HEK293 (cell line): ENCODE data around the gene CYS1.

Source experiments
- CTCF ChIA-PET: fragments of 350-600 bp; formaldehyde crosslinking; extraction: SDS; loops from one replicate; lab custom pipeline; 2021; ENCODE audit warnings: antibody characterized with exemption; lab: Yijun Ruan, JAX
- POLR2A ChIA-PET: fragments of 300-600 bp; formaldehyde crosslinking; extraction: SDS; loops from one replicate; lab custom pipeline; 2020; ENCODE audit warnings: antibody characterized with exemption, inconsistent platforms; lab: Yijun Ruan, JAX
- H3K27ac ChIP-seq: fragments of 200-500 bp; sonication (Bioruptor generic); 2 replicates; pipeline ENCODE4 v1.5.1; 2014; ENCODE audit warnings: low read depth, low read length, control low read depth, inconsistent platforms; ENCODE audit errors: extremely low read depth
- H3K36me3 ChIP-seq, 2 experiments: fragments of 200-500 bp in 1 of 2; sonication (Bioruptor generic) in 1 of 2; 1 replicate in 1 of 2; 2 replicates in 1 of 2; pipeline ENCODE4 v1.5.1; 2014 to 2017; ENCODE audit warnings: inconsistent platforms in 2 of 2, low read length in 2 of 2; ENCODE audit not compliant: control insufficient read depth in 2 of 2, insufficient read depth in 1 of 2
- H3K4me1 ChIP-seq: fragments of 200-500 bp; sonication (Bioruptor generic); 2 replicates; pipeline ENCODE4 v1.5.1; 2014; ENCODE audit warnings: mild to moderate bottlenecking, low read length, inconsistent platforms; ENCODE audit not compliant: control insufficient read depth, insufficient read depth
- H3K4me3 ChIP-seq: 2 replicates; pipeline ENCODE4 v1.5.1; 2011; ENCODE audit warnings: low read depth, mild to moderate bottlenecking, control low read depth, low read length, moderate library complexity
- H3K9me3 ChIP-seq: fragments of 200-500 bp; sonication (Bioruptor generic); 2 replicates; pipeline ENCODE4 v1.5.1; 2014; ENCODE audit warnings: low read depth, low read length, inconsistent platforms; ENCODE audit not compliant: control insufficient read depth, insufficient read depth
- BCL11A ChIP-seq: fragments of 450-650 bp; formaldehyde crosslinking; IDR thresholded peaks from 2 replicates; pipeline ENCODE4 v1.5.1; 2016; ENCODE audit warnings: low read depth, missing biosample characterization, missing genetic modification characterization
- IKZF3 ChIP-seq: fragments of 450-650 bp; IDR thresholded peaks from 2 replicates; pipeline ENCODE4 v1.5.0; 2018; ENCODE audit warnings: missing biosample characterization, mild to moderate bottlenecking, missing genetic modification characterization, moderate library complexity
- KLF9 ChIP-seq: fragments of 450-650 bp; formaldehyde crosslinking; IDR thresholded peaks from 2 replicates; pipeline ENCODE4 v1.5.1; 2016; ENCODE audit warnings: missing biosample characterization, missing genetic modification characterization, low read depth
- PRDM1 ChIP-seq: fragments of 450-650 bp; formaldehyde crosslinking; IDR thresholded peaks from 2 replicates; pipeline ENCODE4; 2016; ENCODE audit warnings: missing biosample characterization, missing genetic modification characterization
- SP2 ChIP-seq: fragments of 450-650 bp; formaldehyde crosslinking; IDR thresholded peaks from 2 replicates; pipeline ENCODE4 v1.5.1; 2016; ENCODE audit warnings: missing biosample characterization, missing genetic modification characterization
- SP3 ChIP-seq: fragments of 450-650 bp; formaldehyde crosslinking; IDR thresholded peaks from 2 replicates; pipeline ENCODE4 v1.5.1; 2016; ENCODE audit warnings: missing biosample characterization, missing genetic modification characterization
- ZBTB8A ChIP-seq: fragments of 450-650 bp; formaldehyde crosslinking; IDR thresholded peaks from 2 replicates; pipeline ENCODE4 v1.5.1; 2016; ENCODE audit warnings: missing biosample characterization, missing genetic modification characterization
- ZFP37 ChIP-seq: fragments of 450-650 bp; formaldehyde crosslinking; IDR thresholded peaks from 2 replicates; pipeline ENCODE4 v1.5.1; 2016; ENCODE audit warnings: missing biosample characterization, missing genetic modification characterization
- ZFP69B ChIP-seq: fragments of 450-650 bp; formaldehyde crosslinking; IDR thresholded peaks from 2 replicates; pipeline ENCODE4 v1.5.1; 2016; ENCODE audit warnings: missing biosample characterization, missing genetic modification characterization
- ZNF133 ChIP-seq: fragments of 450-650 bp; formaldehyde crosslinking; IDR thresholded peaks from 2 replicates; pipeline ENCODE4 v1.5.1; 2016; ENCODE audit warnings: missing biosample characterization, missing genetic modification characterization
- ZNF157 ChIP-seq: fragments of 450-650 bp; formaldehyde crosslinking; IDR thresholded peaks from 2 replicates; pipeline ENCODE4 v1.5.1; 2016; ENCODE audit warnings: missing biosample characterization, missing genetic modification characterization
- ZNF214 ChIP-seq: fragments of 450-650 bp; formaldehyde crosslinking; IDR thresholded peaks from 2 replicates; pipeline ENCODE4 v1.5.1; 2017; ENCODE audit warnings: missing biosample characterization, mild to moderate bottlenecking, missing genetic modification characterization, borderline replicate concordance
- ZNF23 ChIP-seq: fragments of 450-650 bp; formaldehyde crosslinking; IDR thresholded peaks from 2 replicates; pipeline ENCODE4 v1.5.1; 2016; ENCODE audit warnings: missing biosample characterization, missing genetic modification characterization, borderline replicate concordance
- ZNF549 ChIP-seq: fragments of 450-650 bp; IDR thresholded peaks from 2 replicates; pipeline ENCODE4 v1.5.1; 2018; ENCODE audit warnings: missing biosample characterization, missing genetic modification characterization, mild to moderate bottlenecking, inconsistent platforms, moderate library complexity
- ZNF561 ChIP-seq: fragments of 450-650 bp; IDR thresholded peaks from 2 replicates; pipeline ENCODE4 v1.5.1; 2018; ENCODE audit warnings: missing biosample characterization, missing genetic modification characterization, borderline replicate concordance
- ZNF639 ChIP-seq: fragments of 450-650 bp; formaldehyde crosslinking; IDR thresholded peaks from 2 replicates; pipeline ENCODE4 v1.5.1; 2016; ENCODE audit warnings: missing biosample characterization, missing genetic modification characterization
- ZNF76 ChIP-seq: fragments of 450-650 bp; formaldehyde crosslinking; IDR thresholded peaks from 2 replicates; pipeline ENCODE4; 2016; ENCODE audit warnings: low read depth, missing biosample characterization, missing genetic modification characterization, borderline replicate concordance
- ZNF843 ChIP-seq: fragments of 450-650 bp; formaldehyde crosslinking; IDR thresholded peaks from 2 replicates; pipeline ENCODE4 v1.5.1; 2016; ENCODE audit warnings: missing biosample characterization, missing genetic modification characterization
- ZSCAN4 ChIP-seq: fragments of 450-650 bp; formaldehyde crosslinking; IDR thresholded peaks from 2 replicates; pipeline ENCODE4 v1.5.1; 2017; ENCODE audit warnings: missing biosample characterization, missing genetic modification characterization
- TF ChIP-seq, protein P1 (sequence below): fragments of 450-650 bp; formaldehyde crosslinking; IDR thresholded peaks from 2 replicates; pipeline ENCODE4 v1.5.1; 2016; ENCODE audit warnings: missing biosample characterization, missing genetic modification characterization
- TF ChIP-seq, protein P2 (sequence below): fragments of 450-650 bp; formaldehyde crosslinking; IDR thresholded peaks from 2 replicates; pipeline ENCODE4 v1.5.1; 2016; ENCODE audit warnings: missing biosample characterization, missing genetic modification characterization, borderline replicate concordance

The CYS1 gene

GRCh38 chr2:10053351-10053750 lies 26.9 kb downstream of the CYS1 start:
- Histone ChIP-seq H3K4me1 (no peaks in the 10 kb centered on the region; the same call in 1 of the 2 replicates), H3K36me3 (peaks cover 0 to 43% of the 10 kb centered on the region in 2 experiments; a peak in 2 of 3 replicates), H3K9me3 (no peaks in the 10 kb centered on the region)
- CTCF ChIA-PET, result interaction anchor here (1.0 to 1.1 kb wide), 2 partner anchors 19 to 239 kb away, joined by 3 to 5 read pairs; no protein-coding TSS in a partner anchor
- TF ChIP-seq ZBTB8A, result no peak
- no peak for TF ChIP-seq ZNF23 (tag by site-specific recombination)
- no peak for TF ChIP-seq PRDM1 (tag by site-specific recombination)
- TF ChIP-seq IKZF3 (tag by site-specific recombination), result no peak
- TF ChIP-seq ZNF214, result no peak
- no peak for TF ChIP-seq ZNF133
- no peak for TF ChIP-seq ZFP37 (tag by site-specific recombination)
- TF ChIP-seq ZNF843 (tag by site-specific recombination), result no peak
- no peak for TF ChIP-seq ZNF561 (tag by site-specific recombination)
- no peak for TF ChIP-seq ZNF639 (tag by site-specific recombination)
- TF ChIP-seq KLF9, result no peak
- TF ChIP-seq, protein P1, sequence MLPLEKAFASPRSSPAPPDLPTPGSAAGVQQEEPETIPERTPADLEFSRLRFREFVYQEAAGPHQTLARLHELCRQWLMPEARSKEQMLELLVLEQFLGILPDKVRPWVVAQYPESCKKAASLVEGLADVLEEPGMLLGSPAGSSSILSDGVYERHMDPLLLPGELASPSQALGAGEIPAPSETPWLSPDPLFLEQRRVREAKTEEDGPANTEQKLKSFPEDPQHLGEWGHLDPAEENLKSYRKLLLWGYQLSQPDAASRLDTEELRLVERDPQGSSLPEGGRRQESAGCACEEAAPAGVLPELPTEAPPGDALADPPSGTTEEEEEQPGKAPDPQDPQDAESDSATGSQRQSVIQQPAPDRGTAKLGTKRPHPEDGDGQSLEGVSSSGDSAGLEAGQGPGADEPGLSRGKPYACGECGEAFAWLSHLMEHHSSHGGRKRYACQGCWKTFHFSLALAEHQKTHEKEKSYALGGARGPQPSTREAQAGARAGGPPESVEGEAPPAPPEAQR, result no peak
- TF ChIP-seq, all 188 proteins: peak for 0
- no peak overlapping the region for H3K27ac ChIP-seq
- POLR2A ChIA-PET, result no interaction called here
- H3K4me3 ChIP-seq, result no peak overlapping the region

DNA sequence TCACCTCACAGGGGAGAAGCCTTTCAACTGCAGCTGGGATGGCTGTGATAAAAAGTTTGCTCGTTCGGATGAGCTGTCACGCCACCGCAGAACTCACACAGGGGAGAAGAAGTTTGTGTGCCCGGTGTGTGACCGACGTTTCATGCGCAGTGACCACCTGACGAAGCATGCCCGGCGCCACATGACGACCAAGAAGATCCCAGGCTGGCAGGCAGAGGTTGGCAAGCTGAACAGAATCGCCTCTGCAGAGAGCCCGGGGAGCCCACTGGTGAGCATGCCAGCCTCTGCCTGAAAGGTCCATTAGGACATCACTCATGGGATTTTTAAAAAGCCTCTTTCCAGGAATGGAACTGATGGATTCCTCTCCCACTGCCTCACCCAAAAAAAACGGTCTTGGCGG lies 28.0 kb downstream of the CYS1 start:
- POLR2A ChIA-PET, result no interaction called here
- H3K36me3 ChIP-seq, result peaks cover 0 to 54% of the 10 kb centered on the region in 2 experiments; a peak in 2 of 3 replicates

More for the DNA sequence above, 28.0 kb downstream of the CYS1 start:
- Histone ChIP-seq H3K4me1 (no peaks in the 10 kb centered on the region), H3K9me3 (no peaks in the 10 kb centered on the region), H3K27ac (no peak overlapping the region), H3K4me3 (no peak overlapping the region)
- no peak for TF ChIP-seq ZFP69B
- no peak for TF ChIP-seq ZSCAN4 (tag by site-specific recombination)
- no peak for TF ChIP-seq SP2 (tag by site-specific recombination)
- TF ChIP-seq BCL11A (tag by site-specific recombination), result no peak
- TF ChIP-seq, protein P2, sequence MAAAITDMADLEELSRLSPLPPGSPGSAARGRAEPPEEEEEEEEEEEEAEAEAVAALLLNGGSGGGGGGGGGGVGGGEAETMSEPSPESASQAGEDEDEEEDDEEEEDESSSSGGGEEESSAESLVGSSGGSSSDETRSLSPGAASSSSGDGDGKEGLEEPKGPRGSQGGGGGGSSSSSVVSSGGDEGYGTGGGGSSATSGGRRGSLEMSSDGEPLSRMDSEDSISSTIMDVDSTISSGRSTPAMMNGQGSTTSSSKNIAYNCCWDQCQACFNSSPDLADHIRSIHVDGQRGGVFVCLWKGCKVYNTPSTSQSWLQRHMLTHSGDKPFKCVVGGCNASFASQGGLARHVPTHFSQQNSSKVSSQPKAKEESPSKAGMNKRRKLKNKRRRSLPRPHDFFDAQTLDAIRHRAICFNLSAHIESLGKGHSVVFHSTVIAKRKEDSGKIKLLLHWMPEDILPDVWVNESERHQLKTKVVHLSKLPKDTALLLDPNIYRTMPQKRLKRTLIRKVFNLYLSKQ, result no peak
- no peak for TF ChIP-seq SP3 (tag by site-specific recombination)
- TF ChIP-seq ZNF549 (tag by site-specific recombination), result no peak
- TF ChIP-seq ZNF157 (tag by site-specific recombination), result no peak
- no peak for TF ChIP-seq ZNF76 (tag by site-specific recombination)
- CTCF ChIA-PET, result interaction anchor here (0.7 to 1.9 kb wide), 4 partner anchors 20 to 383 kb away, joined by 3 to 6 read pairs (median 4); no protein-coding TSS in a partner anchor
